ENCODE data around the gene SEMA6C. TPM values are rescaled to one million over a fixed set of nuclear protein-coding genes. Genes with fewer than 3 reads are reported as not detected.

Gene SEMA6C
- total and polyA plus RNA-seq, 2 of the 13 experiments (the other 11 are each of a cell fraction or from before 2014, with no cell fraction given) = 1.4 to 2.9 TPM

DNA sequence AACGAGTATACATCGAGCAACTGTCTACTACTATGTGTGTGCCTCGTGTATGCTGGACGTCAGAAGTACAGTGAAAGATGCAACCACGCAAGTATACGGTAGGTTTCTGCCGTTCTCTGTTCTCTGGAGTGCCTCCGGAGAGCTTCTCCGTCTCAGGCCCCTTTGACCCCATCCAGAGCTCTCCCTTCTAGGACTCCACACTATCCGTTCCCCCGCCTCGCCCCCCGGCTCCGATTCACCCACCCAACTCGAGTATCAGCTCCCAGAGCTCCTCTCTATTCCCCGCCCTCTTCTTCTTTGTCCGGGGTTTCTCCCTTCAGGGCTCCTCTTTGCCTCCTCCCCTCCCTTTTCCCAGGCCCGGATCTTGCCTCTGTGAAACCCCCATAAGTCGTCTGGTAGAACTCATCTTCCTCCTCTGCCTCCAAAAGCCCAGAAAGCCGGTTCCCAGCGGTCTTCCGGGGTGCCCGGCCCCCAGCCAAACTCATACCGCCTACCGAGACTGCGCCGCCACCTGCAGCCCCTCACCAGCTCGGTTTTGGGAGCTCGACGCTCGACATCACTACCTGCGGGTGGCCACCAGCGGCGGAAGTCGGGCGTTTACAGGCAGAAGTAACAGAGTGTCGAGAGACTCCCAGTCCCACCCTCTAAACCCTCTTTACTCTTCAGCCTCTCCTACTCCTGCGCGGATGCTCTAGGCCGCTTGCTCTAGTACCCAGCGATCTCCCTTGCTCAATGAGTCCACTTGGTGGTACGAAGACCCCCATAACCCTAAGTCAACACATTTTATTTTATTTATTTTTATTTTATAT is 43.4 kb upstream of the SEMA6C start, which contains the start of gene VPS72 (continued):
- TF ChIP-seq MAX (IDR thresholded peaks at IDR 0.05) (peak; percentile 36), BATF2 (CRISPR knock-in tag; IDR thresholded peaks at IDR 0.05) (no peak), NRL (CRISPR knock-in tag; IDR thresholded peaks at IDR 0.05; ENCODE audit: borderline replicate concordance) (0 out of 2 replicates have a peak, but pooled peaks have one; percentile 77), BCLAF1 (IDR thresholded peaks at IDR 0.05) (no peak), ZNF775 (CRISPR knock-in tag; IDR thresholded peaks at IDR 0.05; ENCODE audit: borderline replicate concordance) (no peak), HOMEZ (CRISPR knock-in tag; IDR thresholded peaks at IDR 0.05; ENCODE audit: low read depth) (no peak; the same call in 1 of the 2 replicates), PREB (CRISPR knock-in tag; IDR thresholded peaks at IDR 0.05) (no peak), ZFP36 (IDR thresholded peaks at IDR 0.05; ENCODE audit: borderline replicate concordance, low read depth, low read length, partially characterized antibody) (no peak), PAWR (CRISPR knock-in tag; IDR thresholded peaks at IDR 0.05; ENCODE audit: borderline replicate concordance) (no peak), ZNF567 (CRISPR knock-in tag; IDR thresholded peaks at IDR 0.05; ENCODE audit: borderline replicate concordance) (0 out of 2 replicates have a peak, but pooled peaks have one; percentile 89), POLR2A (IDR thresholded peaks at IDR 0.05; ENCODE audit: insufficient read depth in 1 of 2, low read depth in 2 of 2, low read length in 2 of 2) (peak in 1 of 2 experiments; percentile 91), DMTF1 (CRISPR knock-in tag; IDR thresholded peaks at IDR 0.05) (no peak)
- TF ChIP-seq, protein P1, sequence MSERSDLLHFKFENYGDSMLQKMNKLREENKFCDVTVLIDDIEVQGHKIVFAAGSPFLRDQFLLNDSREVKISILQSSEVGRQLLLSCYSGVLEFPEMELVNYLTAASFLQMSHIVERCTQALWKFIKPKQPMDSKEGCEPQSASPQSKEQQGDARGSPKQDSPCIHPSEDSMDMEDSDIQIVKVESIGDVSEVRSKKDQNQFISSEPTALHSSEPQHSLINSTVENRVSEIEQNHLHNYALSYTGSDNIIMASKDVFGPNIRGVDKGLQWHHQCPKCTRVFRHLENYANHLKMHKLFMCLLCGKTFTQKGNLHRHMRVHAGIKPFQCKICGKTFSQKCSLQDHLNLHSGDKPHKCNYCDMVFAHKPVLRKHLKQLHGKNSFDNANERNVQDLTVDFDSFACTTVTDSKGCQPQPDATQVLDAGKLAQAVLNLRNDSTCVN (CRISPR knock-in tag; IDR thresholded peaks at IDR 0.05; ENCODE audit: borderline replicate concordance) = 0 out of 2 replicates have a peak, but pooled peaks have one; percentile 63
